K562 (cell line): Measurements from ENCODE around the gene MED16.

Source experiments
- ATF2 ChIP-seq: sonication (generic); formaldehyde crosslinking; IDR thresholded peaks from 2 replicates; pipeline ENCODE4 v1.8.1; 2022; ENCODE audit warnings: missing genetic modification reagents
- CHD2 ChIP-seq: IDR thresholded peaks from 2 replicates; pipeline ENCODE4 v1.6.1; 2011; ENCODE audit warnings: low read depth, low read length
- CTCF ChIP-seq, 3 experiments: IDR thresholded peaks in 2 of 3; conservative IDR thresholded peaks in 1 of 3; 2 replicates each; pipeline ENCODE4 v1.5.1; 2011 to 2012; ENCODE audit warnings: low read length in 3 of 3, mild to moderate bottlenecking in 3 of 3, control low read depth in 2 of 3, improper control_type of control experiment in 1 of 3, inconsistent platforms in 1 of 3, low read depth in 1 of 3, mixed read lengths in 1 of 3, moderate library complexity in 1 of 3; ENCODE audit not compliant: insufficient read depth in 2 of 3
- JUND ChIP-seq, 2 experiments: IDR thresholded peaks; 2 replicates in 1 of 2; 3 replicates in 1 of 2; pipeline ENCODE4 v1.6.1; 2011; ENCODE audit warnings: borderline replicate concordance in 2 of 2, low read depth in 2 of 2, low read length in 2 of 2, improper control_type of control experiment in 1 of 2, missing biosample characterization in 1 of 2, missing genetic modification characterization in 1 of 2, missing genetic modification reagents in 1 of 2
- NFRKB ChIP-seq: fragments of 450-650 bp; IDR thresholded peaks from 2 replicates; pipeline ENCODE4 v1.6.1; 2016; ENCODE audit warnings: low read depth
- SETDB1 ChIP-seq: IDR thresholded peaks from one replicate; pipeline ENCODE4 v1.6.1; 2012; ENCODE audit warnings: low read length, control low read depth, inconsistent platforms
- SRF ChIP-seq, 2 experiments: fragments of 250-450, 450-650 bp in 1 of 2; sonication (Bioruptor Pico) in 1 of 2; sonication (generic) in 1 of 2; formaldehyde crosslinking; IDR thresholded peaks; 2 replicates each; pipeline versions ENCODE4 v1.5.0 to v1.5.1; 2020 to 2022; ENCODE audit warnings: mild to moderate bottlenecking in 1 of 2, missing genetic modification reagents in 1 of 2
- USF1 ChIP-seq: sonication (generic); formaldehyde crosslinking; IDR thresholded peaks from 2 replicates; pipeline ENCODE4 v1.9.0; 2022; ENCODE audit warnings: mild to moderate bottlenecking, missing genetic modification reagents

- TF ChIP-seq CHD2 (no peak), CTCF (IDR thresholded peaks at IDR 0.05 in 2 of 3, conservative IDR thresholded peaks at IDR 0.05 in 1 of 3; ENCODE audit: insufficient read depth in 2 of 3, low read depth in 1 of 3, low read length in 3 of 3) (no peak), JUND (IDR thresholded peaks at IDR 0.05; ENCODE audit: borderline replicate concordance, low read depth, low read length) (no peak), JUND (tag; IDR thresholded peaks at IDR 0.05; ENCODE audit: borderline replicate concordance, low read depth, low read length) (no peak), ATF2 (CRISPR knock-in tag) (no peak), USF1 (CRISPR knock-in tag) (no peak), NFRKB (no peak), SETDB1 (no peak), SRF (CRISPR knock-in tag; IDR thresholded peaks at IDR 0.05) (no peak)
Measured at GRCh38 chr19:906480-906879, 13.5 kb upstream of the MED16 start.
